Measurements from ENCODE around the gene STAB1.
"Not testable (repeated sequence)": the region's sequence is repeated elsewhere in the genome, so short reads cannot be mapped to it uniquely, and the experiment has no call there.

The STAB1 gene

DNA sequence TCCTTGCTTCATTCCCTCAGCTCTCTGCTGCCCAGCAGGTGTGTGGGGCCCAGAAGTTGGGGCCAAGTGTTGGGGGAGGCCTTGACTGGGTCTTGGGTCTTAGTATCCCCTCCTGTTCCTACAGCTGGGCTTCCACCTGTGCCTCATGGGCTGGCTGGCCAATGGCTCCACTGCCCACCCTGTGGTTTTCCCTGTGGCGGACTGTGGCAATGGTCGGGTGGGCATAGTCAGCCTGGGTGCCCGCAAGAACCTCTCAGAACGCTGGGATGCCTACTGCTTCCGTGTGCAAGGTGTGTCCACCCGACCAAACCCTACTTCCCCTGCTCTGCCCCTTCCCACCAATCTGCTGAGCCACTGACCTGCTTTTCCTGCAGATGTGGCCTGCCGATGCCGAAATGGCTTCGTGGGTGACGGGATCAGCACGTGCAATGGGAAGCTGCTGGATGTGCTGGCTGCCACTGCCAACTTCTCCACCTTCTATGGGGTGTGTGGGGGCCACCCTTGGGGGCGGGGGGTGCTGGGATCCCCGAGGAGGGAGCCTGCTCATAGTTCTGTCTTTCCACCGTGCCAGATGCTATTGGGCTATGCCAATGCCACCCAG is 27.6 kb downstream of the STAB1 start:
- DNase-seq (ENCODE audit: low spot score), result no peak

DNA sequence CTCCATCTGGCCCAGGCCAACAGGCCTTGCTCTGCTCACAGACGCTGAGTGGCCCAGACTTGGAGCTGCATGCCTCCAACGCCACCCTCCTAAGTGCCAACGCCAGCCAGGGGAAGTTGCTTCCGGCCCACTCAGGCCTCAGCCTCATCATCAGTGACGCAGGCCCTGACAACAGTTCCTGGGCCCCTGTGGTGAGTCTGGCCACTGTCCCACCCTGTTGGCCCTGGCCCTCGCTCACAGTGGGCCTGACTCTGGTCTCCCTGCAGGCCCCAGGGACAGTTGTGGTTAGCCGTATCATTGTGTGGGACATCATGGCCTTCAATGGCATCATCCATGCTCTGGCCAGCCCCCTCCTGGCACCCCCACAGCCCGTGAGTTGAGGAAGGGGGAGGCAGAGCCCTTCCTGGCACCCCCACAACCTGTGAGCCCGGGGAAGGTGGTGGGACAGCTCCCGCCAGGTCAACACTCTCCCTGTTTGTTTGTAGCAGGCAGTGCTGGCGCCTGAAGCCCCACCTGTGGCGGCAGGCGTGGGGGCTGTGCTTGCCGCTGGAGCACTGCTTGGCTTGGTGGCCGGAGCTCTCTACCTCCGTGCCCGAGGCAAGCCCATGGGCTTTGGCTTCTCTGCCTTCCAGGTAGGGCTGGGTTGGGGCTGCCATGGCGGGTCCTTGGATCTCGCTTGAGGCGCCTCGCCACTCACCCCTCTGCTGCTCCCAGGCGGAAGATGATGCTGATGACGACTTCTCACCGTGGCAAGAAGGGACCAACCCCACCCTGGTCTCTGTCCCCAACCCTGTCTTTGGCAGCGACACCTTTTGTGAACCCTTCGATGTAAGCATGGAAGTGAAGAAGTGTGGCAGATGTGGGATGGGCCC is 28.5 kb downstream of the STAB1 start:
- DNase-seq (ENCODE audit: low spot score), result no peak

DNA sequence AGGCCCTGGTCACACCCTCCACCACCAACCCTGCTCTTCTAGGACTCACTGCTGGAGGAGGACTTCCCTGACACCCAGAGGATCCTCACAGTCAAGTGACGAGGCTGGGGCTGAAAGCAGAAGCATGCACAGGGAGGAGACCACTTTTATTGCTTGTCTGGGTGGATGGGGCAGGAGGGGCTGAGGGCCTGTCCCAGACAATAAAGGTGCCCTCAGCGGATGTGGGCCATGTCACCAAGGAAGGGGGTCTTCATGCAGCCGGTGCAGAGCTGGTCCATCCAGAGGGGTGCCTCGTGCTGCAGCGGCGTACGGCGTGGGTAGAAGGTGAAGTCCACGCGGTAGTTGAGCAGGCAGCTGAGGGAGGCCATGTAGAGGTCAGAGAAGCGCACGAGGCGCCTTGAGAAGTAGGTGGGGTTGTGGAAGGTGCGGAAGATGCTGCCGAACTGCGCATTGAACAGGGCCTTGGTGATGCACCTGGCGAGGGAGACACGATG is 29.2 kb downstream of the STAB1 start:
- no peak for DNase-seq (ENCODE audit: low spot score)

DNA sequence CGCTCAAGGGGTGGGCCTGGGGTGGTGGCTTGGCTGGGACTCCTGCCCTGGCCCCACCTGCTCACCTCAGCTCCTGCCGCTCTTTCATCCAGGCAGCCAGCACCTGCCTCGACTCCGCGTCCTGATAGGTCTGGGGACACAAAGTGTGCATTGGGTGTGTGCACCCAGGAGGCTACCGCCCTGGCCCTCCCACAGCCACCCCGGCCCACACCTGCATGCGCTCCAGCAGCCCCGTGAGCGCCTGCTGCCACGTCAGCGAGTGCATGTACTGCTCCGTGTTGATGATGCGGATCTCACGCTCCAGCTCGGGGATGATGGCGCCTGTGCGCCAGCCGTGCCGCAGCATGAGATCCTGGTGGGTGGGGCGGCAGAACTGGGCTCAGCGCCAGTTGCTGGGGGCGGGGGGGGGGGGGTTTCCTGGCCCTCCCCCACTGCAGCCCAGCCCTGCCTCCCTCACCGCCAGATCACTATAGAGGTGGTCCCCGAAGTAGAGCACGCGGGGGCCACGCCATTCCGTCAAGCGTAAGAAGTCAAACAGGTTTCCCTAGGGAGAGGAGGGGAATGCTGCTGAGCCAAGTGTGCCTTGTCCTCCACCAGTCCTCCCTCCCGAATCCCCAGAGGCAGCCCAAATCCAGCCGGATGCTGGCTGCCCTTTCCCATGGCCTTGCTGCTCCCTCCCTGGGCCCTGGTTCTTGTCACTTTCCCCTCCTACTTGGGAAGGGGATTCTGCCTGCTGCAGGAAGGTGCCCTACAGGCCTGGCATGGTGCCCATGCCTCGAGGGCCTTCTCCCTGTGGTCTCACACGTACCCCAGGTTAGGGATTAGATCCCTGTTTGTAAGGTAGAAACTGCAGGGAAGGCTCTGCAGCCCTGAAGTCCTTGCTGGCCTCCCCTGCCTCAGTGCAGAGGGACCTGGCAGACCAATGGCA is 29.9 kb downstream of the STAB1 start:
- no peak for DNase-seq (ENCODE audit: low spot score)

DNA sequence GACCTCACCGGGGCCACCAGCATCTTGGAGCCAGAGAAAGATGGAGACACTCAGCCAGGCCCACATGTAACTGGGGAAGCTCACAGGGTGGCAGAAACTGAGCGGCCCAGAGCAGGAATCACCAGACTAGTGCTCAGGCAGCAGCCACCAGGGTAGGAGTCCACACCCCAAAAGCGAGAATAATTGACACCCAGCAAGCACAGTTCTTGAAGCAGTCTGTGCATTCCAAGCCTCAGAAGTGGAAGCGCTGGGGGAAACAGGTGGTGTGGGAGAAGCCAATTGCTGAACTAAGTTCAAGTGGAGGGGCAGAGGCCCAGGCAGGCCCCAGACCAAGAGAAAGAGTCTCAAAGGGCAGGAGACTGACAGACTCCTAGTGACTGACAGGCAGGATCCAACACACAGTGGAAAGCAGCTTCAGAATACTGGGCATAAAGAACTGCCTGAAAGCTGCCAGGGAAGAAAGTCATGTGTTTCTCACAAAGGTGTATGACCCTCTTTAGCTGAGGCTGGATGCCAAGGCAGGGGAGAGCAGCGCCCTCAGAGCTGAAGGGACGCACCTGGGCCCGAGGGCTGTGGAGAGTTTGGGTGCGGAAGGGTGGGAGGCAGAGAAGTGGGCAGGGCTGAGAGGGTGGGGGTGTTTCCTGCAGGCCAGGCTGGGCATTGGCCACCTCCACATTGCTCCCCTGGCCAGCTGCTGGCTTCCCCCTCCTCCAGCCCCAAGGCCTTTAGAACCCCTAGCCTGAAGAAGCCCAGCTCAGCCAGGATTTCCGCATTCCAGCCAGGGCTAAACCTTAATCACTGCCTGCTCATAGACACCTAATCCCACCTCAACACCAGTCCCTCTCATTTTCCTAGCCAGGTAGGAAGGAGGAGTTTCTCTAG is 30.8 kb downstream of the STAB1 start:
- no peak for DNase-seq (ENCODE audit: low spot score)

DNA sequence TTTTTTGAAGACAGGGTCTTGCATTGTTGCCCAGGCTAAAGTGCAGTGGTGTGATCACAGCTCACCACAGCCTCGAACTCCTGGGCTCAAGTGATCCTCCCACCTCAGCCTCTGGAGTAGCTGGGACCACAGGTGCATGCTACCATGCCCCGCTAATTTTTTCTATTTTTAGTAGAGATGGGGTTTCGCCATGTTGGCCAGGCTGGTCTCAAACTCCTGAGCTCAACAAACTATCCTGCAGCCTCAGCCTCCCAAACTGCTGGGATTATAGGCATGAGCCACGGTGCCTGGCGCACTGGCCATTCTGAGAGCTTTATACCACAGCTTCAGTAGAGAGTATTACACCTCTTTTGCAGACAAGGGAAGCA is 31.5 kb downstream of the STAB1 start:
- not testable (repeated sequence) for DNase-seq (ENCODE audit: low spot score)

DNA sequence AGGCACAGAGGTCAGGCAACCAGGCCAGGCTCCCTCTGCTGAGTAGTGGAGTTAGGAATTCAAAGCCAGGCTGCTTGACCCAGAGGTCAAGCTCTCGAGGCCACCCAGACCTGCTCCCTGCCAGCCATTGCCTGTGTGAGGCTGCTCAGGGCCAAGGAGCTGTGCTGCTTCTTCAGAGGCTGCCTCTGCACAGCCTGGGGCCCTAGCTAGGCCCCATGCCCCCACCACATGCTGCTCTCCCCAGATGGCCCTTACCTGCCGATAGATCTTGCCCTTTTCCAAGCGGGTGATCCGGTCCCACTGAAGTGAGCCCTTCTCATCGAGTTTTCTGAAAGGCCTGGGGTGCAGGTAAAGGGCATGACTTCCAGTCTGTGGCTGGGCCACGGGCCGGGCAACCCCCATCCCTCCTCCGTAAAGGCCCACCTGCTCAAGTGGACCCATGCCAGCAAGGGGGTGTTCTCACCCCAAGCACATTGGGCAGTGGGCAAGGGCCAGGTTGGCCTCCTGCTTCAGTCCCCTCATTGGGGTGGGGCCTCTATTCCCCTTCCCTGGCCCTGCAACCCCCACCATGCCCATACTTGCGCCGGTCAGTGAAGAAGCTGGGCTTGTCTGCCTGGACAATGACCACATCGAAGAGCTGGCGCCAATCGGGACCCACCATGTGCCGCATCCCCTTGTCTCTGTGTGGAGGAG is 32.0 kb downstream of the STAB1 start:
- DNase-seq (ENCODE audit: low spot score), result no peak

DNA sequence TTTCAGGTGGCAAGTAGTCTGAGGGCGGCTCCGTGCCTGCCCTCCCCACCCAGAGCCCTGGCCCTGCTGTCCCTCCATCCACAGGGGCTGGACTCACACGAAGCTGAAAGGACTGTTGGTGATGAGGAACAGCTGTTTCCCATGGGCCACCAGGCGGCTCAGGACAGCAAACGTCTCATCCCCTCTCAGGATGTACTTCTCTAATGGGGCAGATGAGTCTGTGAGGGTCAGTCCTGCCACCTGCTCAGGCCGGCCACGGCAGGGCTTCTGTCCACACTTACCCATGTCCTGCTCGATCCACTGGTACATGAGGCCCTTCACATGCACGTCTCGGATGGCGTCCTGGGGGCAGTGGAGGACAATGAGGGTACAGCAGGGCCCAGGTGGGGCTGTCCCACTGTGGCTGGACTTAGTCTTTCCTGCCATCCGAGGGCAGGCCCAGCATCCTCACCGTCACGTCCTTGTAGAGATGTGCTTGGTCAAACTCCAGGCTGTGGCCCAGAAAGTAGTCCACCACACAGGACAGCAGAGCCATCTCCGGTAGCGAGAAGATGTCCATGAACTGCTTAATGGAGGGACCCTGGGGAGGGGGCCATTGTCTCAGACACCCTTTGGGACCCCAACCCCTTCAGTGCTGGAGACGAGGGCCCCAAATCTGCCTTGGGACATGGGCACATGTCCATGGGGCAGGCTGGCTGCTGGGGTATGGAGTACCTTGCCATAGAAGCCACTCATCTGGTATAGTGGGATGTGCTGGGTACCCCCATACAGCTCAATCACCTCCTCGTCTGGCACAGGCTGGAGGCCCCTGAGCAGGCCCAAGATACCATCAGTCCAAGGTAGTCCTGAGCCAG is 32.8 kb downstream of the STAB1 start:
- DNase-seq (ENCODE audit: low spot score), result no peak

DNA sequence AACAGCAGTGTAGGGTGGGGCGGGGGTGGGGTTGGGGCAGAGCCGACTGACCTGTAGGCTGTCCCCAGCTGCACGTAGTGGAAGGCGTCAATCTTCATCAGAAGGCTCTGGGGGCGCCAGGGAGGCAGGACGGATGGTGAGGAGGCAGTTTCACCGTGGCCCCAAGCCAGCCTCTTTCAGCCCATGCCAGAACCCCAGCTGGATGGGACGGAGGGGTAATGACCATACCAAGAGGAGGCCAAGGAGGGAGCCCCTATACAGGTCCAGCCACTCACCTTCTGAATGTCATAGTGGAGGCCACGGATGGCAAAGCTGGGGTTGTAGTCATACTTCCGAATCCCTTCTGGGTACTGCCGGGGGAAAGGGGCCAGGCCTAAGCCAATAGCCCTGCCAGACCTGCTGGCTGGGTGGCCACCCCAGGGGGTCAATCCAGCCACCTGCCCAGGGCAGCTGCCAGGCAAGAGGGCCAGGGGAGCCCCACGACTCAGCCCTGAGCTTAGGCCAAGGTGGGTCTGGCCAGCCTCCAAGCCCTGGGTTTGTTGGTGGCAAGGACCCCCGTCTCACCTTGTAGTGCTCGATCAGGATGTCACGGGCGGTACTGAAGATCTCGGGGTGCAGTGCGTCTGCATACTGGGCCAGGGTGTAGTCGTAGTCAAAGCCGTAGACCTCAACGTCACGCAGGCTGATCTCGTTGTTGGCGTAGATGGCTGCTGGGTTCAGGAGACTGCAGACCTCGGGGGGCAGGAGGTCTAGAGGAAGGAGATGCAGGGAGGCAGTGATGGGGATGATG is 33.6 kb downstream of the STAB1 start:
- no peak for DNase-seq (ENCODE audit: low spot score)

DNA sequence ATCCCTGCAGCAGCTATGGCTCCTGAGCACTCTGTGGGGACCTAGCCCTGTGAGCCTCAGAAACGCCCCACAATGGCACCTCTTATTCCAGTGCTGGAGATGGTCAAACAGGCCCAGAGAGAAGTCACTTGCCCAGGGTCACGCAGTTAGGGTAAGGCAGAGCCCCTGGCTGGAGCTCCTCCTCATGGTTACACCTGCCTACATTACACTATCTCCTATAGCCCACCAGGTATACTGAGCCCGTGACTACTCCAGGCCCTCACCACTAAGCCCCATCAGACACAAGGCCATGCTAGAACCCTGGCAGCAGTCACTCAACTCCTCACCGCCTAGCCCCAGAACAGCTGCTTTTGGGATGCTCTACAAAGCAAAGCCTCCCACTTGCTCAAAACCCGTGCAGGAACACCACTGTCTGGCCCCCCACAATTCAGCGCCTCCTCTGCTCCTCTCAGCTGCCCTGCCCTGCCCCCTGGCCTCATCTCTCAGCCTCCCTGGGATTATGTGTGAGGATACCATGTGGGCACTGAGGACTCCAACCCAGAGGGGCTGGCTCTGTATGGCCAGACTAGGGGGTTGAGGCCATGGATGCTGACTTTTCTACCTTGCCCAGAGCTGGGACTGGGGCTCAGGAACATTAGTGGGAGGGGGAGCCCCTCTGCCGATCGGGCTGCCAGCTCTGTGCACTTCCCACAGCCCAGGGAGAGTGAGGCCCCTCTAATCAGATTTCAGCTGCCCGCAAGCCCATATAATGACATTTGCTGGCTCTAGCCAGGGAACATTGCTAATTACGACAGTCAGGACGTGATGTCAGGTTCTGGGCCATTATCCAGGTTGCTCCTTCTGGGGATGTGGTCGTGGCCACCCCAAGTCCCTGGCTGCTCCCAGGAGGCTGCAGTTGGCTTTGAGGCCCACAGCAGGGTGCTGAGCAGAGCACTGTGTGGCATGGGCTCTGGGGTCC is 34.5 kb downstream of the STAB1 start:
- DNase-seq (ENCODE audit: low spot score), result no peak

DNA sequence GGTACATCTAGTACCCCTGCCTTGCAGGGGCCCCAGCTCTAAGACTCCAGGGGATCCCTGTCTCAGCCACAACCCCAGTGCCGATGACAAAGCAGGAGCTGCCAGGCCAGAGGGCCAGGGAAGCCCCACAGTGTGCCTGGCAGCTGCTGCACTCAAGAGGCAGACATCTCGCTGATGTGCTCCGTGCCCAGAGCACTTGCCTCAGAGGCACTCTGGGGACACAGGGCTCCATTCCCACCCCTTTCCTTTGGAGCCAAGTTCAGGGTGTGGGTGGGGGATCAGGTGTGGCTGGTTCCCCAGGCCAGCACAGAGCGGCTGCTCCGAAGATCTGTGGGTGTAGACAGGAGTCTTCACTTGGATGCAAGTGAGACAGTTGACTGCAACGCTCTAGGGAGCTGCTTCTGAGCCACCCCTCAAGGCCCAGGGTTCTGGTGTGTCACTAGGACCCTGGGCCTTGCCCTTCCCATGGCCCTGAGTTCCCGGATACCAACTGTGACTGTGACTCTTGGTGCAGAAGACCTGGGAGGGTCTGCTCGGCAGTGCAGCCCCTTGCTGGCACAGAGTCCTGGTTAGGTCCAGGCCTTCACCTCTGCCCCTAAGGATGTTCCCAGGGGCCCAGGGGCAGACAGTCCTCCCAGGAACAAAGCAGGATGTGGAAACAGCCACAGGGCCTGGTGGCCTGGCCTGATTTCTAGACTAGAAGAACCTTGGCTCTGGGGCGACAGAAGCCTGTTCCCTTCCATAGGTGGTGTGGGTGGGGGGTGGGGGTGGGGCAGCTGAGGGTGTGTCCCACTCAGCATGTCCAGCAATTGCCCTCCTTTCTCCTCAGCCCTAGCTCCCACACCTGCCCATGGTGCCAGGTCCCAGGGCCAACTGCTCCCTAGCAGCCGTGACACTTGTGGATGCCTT is 36.0 kb downstream of the STAB1 start:
- no peak for DNase-seq (ENCODE audit: low spot score)

DNA sequence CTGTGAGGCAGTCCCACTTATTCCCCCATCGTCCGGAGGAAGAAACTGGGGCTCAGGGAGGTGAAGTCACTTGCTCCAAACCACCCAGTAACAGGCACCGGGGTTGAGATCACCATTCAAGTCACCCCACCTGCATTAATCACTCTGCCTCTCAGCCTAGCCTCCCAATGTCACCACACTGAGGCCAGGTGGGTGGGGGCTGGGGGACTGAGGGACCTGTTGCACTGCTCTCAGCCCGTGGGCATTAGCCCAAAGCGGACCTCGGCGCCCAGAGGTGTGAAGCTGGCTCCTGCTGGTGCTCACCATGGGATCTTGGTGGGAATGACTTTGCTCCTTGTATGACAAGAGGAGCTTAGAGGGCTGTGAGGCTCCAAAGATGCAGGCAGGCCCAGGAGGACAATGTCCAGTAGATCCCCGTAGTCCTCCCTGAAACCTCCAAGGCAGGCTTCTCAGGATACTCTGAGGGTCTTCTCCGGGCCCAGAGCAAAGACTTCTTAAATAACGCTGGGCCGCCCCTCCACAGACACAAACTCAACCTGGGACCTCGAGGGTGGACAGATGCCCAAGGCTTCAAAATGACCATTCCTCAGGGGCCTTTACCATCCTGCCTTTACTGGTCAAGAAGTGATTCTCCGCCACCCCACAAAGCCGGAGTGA is 36.9 kb downstream of the STAB1 start:
- DNase-seq (ENCODE audit: low spot score), result no peak

DNA sequence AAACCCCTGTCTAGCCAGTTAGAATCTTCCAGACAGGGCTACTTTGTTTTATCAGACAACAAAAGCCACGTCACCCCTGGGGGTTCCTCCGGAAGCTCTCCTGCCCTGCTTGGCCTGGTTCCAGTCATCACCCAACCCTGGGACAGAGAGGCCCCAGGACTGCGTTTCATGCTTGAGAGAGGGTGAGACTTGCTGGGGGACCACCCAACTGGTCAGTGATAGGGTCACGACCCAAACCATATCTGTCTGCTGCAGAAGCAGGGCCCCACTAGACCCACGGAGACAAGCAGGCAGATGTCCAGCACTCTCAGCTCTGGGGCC is 37.3 kb downstream of the STAB1 start:
- peak; percentile 18 for DNase-seq (ENCODE audit: low spot score)

DNA sequence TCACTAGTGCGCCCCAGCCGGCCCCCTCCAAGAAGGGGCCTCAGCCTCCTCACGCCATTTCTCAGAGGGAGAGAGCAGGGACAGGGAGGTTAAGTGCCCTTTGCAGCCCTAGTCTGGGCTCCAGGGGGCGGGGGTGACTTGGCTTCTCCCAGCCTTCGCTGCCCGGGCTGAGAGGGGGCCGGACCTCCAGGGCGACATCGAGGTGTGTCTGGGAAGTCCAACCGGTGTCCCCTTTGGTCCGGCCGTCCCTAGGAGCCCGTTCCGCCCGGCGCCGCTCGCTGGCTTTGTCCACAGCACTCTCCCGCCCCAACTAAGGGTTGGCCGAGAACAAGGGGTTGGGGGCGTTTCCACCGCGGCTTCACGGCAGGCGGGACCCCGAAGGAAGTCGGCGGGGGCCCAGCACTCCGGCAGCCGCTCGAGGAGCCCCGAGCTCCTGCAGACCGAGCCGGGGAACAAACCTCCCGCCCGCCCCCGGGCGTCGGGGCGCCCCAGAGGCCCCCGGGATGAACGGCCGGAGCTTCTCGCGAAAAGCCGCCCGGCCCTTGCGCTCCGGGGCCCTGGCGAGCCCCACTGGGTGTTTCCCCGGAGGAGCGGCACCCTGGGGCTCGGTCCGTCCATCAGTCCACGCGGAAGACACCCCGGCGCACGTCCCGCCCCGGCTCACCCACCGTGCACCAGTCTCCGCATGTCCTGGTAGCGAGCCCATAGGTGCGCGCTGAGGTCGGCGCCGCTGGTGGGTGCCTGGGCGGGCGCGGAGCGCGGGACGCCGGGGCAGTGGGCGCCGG is 37.9 kb downstream of the STAB1 start:
- peak; percentile 5 for DNase-seq (ENCODE audit: low spot score)

DNA sequence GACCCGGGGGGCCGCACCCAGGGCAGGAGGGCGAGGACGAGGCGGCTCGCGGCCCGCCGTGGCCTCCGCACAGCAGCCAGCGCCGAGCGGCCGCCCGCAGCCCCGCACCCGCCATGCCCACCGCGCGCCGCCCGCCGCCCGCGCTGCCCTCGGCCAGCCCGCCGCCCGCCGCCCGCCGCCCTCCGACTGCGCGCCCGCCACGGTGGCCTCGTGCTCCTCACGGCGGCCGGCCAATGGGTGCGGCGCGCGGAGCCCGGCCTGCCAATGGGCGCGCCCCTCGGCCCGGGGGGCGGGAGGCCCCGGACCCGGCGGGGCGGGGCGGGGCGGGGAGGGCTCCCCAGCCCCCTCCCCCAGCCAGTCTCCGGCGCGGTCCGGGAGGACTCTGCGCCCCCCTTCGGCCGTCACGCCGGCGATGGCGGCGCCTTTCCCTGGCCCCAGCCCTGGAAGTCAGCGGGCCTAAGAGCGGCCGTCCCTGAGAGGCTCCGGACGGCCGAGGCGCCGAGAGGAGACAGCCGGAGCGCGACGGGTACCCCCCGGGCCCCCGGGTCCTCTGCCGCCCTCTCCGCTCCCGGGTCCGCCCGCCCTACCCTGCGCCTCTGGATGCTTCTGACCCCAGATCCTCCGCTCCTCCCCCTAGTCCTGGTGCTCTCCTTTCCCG is 38.6 kb downstream of the STAB1 start, which contains the start of gene NT5DC2:
Gene NT5DC2 (minus strand): TSS at position 235 of the 658 bp plus-strand sequence. CDS start 120 bp downstream, at position 115.
- DNase-seq (ENCODE audit: low spot score), result peak; percentile 56
